ENCODE results near the gene LPCAT1. TPM values are rescaled to one million over a fixed set of nuclear protein-coding genes. Genes with fewer than 3 reads are reported as not detected.
A peak's percentile ranks its signal among the peaks of the same experiment; 100 is the strongest.

Gene LPCAT1
- total and polyA plus RNA-seq, 10 of the 15 experiments (the other 5 are each of a cell fraction or from before 2014, with no cell fraction given), result 2.3 to 109 (median 72.7) TPM

GRCh38 chr5:1487079-1487764 is 36.5 kb downstream of the LPCAT1 start (continued):
- TF ChIP-seq MYB (IDR thresholded peaks at IDR 0.05; ENCODE audit: borderline replicate concordance, low read depth, low read length) (no peak), ZBTB11 (CRISPR knock-in tag; IDR thresholded peaks at IDR 0.05) (no peak), ASH2L (IDR thresholded peaks at IDR 0.05; ENCODE audit: borderline replicate concordance, low read depth) (no peak), BHLHE40 (IDR thresholded peaks at IDR 0.05; ENCODE audit: borderline replicate concordance in 1 of 2, low read depth in 2 of 2, low read length in 1 of 2) (peak in 1 of 2 experiments; percentile 64; a peak in 2 of 4 replicates), EGR1 (IDR thresholded peaks at IDR 0.05; ENCODE audit: borderline replicate concordance in 1 of 2, low read depth in 2 of 2, low read length in 2 of 2) (no peak), PML (IDR thresholded peaks at IDR 0.05; ENCODE audit: low read length) (no peak), BMI1 (IDR thresholded peaks at IDR 0.05; ENCODE audit: borderline replicate concordance) (no peak), BACH1 (IDR thresholded peaks at IDR 0.05; ENCODE audit: borderline replicate concordance) (no peak), YY1 (IDR thresholded peaks at IDR 0.05; ENCODE audit: low read depth, low read length) (no peak), CBX5 (IDR thresholded peaks at IDR 0.05; ENCODE audit: low read depth) (no peak), MYC (IDR thresholded peaks at IDR 0.05; ENCODE audit: insufficient read depth, insufficient read length, insufficient replicate concordance, low read length, severe bottlenecking) (no peak), ZNF274 (IDR thresholded peaks at IDR 0.05; ENCODE audit: insufficient read depth, insufficient read length) (no peak), ZNF384 (IDR thresholded peaks at IDR 0.05; ENCODE audit: borderline replicate concordance, low read depth, low read length) (no peak), JUND (IDR thresholded peaks at IDR 0.05; ENCODE audit: low read depth, low read length) (no peak), MEF2B (IDR thresholded peaks at IDR 0.05; ENCODE audit: partially characterized antibody, poor library complexity, severe bottlenecking) (no peak), IRF3 (IDR thresholded peaks at IDR 0.05) (no peak), GABPA (IDR thresholded peaks at IDR 0.05; ENCODE audit: low read depth) (no peak), SRF (IDR thresholded peaks at IDR 0.05; ENCODE audit: low read depth in 2 of 2, low read length in 2 of 2) (no peak), NRF1 (conservative IDR thresholded peaks at IDR 0.05; ENCODE audit: low read depth, low read length) (no peak), ESRRA (IDR thresholded peaks at IDR 0.05; ENCODE audit: low read length) (no peak), ZNF687 (IDR thresholded peaks at IDR 0.05) (peak; percentile 69; the same call in 1 of the 2 replicates), POLR2A (IDR thresholded peaks at IDR 0.05; ENCODE audit: low read depth, low read length) (peak; percentile 43)
